Mesendoderm (in vitro differentiated cells): Measurements from ENCODE around the gene CEACAM1.
"Not testable (repeated sequence)": the region's sequence is repeated elsewhere in the genome, so short reads cannot be mapped to it uniquely, and the experiment has no call there.

Experiments used
- DNase-seq: peaks from one replicate; pipeline ENCODE4 v3.0.0; 2013
- H2AK5ac ChIP-seq: 2 replicates; pipeline ENCODE4 v1.6.1; 2013; ENCODE audit warnings: low read length, inconsistent platforms
- H2BK120ac ChIP-seq: 2 replicates; pipeline ENCODE4 v1.6.1; 2013; ENCODE audit warnings: low read depth, mild to moderate bottlenecking, low read length, moderate library complexity, mixed read lengths
- H2BK15ac ChIP-seq: replicated peaks from 2 replicates; pipeline ENCODE4 v1.6.1; 2013; ENCODE audit warnings: low read depth, mild to moderate bottlenecking, moderate library complexity
- H2BK5ac ChIP-seq: 2 replicates; pipeline ENCODE4 v1.6.1; 2013; ENCODE audit warnings: low read length, inconsistent platforms
- H3K18ac ChIP-seq: 2 replicates; pipeline ENCODE4 v1.6.1; 2013; ENCODE audit warnings: mild to moderate bottlenecking, low read length, mixed read lengths
- H3K23ac ChIP-seq: one replicate; pipeline ENCODE4 v1.6.1; 2013; ENCODE audit warnings: low read length
- H3K27ac ChIP-seq: 2 replicates; pipeline ENCODE4 v1.5.1; 2013; ENCODE audit warnings: low read depth, mild to moderate bottlenecking, inconsistent platforms, low read length, moderate library complexity
- H3K27me3 ChIP-seq: 2 replicates; pipeline ENCODE4 v1.6.1; 2013; ENCODE audit warnings: low read length, control low read depth, mild to moderate bottlenecking, inconsistent platforms; ENCODE audit not compliant: insufficient read depth, poor library complexity
- H3K36me3 ChIP-seq: 2 replicates; pipeline ENCODE4 v1.6.1; 2013; ENCODE audit warnings: low read length, inconsistent platforms; ENCODE audit not compliant: control insufficient read depth, insufficient read depth
- H3K4ac ChIP-seq: one replicate; pipeline ENCODE4 v1.6.1; 2013; ENCODE audit warnings: low read depth, mild to moderate bottlenecking, low read length, moderate library complexity
- H3K4me1 ChIP-seq: 2 replicates; pipeline ENCODE4 v1.6.1; 2013; ENCODE audit warnings: low read depth, low read length, inconsistent platforms; ENCODE audit not compliant: control insufficient read depth
- H3K4me2 ChIP-seq: 2 replicates; pipeline ENCODE4 v1.6.1; 2013; ENCODE audit warnings: low read length
- H3K4me3 ChIP-seq: 2 replicates; pipeline ENCODE4 v1.5.1; 2013; ENCODE audit warnings: mild to moderate bottlenecking, low read length
- H3K56ac ChIP-seq: one replicate; pipeline ENCODE4 v1.6.1; 2013; ENCODE audit warnings: low read length
- H3K79me1 ChIP-seq: 2 replicates; pipeline ENCODE4 v1.6.1; 2013; ENCODE audit warnings: low read length, inconsistent platforms
- H3K79me2 ChIP-seq: 2 replicates; pipeline ENCODE4 v1.6.1; 2013; ENCODE audit warnings: mild to moderate bottlenecking, low read length; ENCODE audit not compliant: control insufficient read depth, insufficient read depth
- H3K9ac ChIP-seq: 2 replicates; pipeline ENCODE4 v1.6.1; 2013; ENCODE audit warnings: low read length, inconsistent platforms
- H4K5ac ChIP-seq: one replicate; pipeline ENCODE4 v1.6.1; 2013; ENCODE audit warnings: low read length
- H4K8ac ChIP-seq: one replicate; pipeline ENCODE4 v1.6.1; 2013; ENCODE audit warnings: low read depth, mild to moderate bottlenecking, control low read depth, low read length, moderate library complexity
- WGBS: extraction: QIAGEN DNeasy Blood & Tissue Kit; methylation state at CpG from one replicate; pipeline ENCODE4 v1.1.7; 2013; ENCODE audit warnings: low lambda C conversion rate, missing lambda C conversion rate; ENCODE audit not compliant: insufficient coverage; ENCODE audit errors: extremely low coverage; 5-methylcytosine and 5-hydroxymethylcytosine counted together

CEACAM1 gene

DNA sequence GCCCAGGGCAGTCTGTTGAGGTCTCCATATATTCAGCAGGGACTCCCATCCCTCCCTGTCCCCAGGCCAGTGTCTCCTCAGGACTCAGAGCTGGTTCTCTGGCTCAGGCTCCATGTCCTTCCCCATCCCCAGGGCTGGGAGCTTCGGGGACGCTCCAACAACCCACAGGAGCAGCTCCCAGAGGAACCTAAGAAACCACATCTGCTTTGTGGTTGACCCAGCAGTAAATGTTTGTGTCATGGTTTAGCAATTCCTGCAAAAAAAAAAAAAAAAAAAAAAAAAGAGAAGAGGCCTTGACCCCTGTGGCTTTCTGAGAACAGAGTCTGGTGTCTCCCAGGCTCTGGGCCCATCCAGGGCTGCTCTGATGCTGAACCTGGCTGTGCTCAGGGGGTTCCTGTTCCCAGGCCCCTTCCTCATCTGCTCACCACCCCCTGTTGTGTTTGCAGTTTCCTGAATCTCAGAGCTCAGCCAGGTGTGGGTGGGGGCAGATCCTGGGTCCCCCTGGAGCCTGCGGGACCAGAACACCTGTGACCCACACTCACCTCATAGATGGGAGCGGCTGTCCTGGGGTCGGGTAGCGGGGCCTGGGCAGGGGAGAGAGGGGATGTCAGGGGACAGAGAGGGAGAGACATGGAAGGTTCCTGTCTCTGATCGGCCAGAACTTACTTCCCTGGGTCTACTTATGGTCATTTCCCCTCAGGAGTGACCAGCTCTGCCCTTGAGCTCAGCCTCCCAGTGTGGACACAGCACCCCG, 25.2 kb upstream of the CEACAM1 start:
- Histone ChIP-seq H3K27me3 (no peaks in the 10 kb centered on the region), H4K5ac (no peak overlapping the region), H3K23ac (no peak overlapping the region), H3K56ac (no peak overlapping the region), H2AK5ac (no peak overlapping the region), H3K79me2 (no peaks in the 10 kb centered on the region), H2BK120ac (no peak overlapping the region), H3K4me2 (no peak overlapping the region), H3K36me3 (no peaks in the 10 kb centered on the region), H3K4me1 (no peaks in the 10 kb centered on the region), H4K8ac (no peak overlapping the region), H3K79me1 (no peaks in the 10 kb centered on the region), H3K9ac (no peak overlapping the region), H3K4me3 (no peak overlapping the region), H2BK5ac (no peak overlapping the region), H3K4ac (no peak overlapping the region), H3K27ac (no peak overlapping the region), H2BK15ac (no peak overlapping the region), H3K18ac (no peak overlapping the region)
- DNase-seq = no peak
- no CpG with 5 or more reads among the region's 8 CpGs for WGBS

DNA sequence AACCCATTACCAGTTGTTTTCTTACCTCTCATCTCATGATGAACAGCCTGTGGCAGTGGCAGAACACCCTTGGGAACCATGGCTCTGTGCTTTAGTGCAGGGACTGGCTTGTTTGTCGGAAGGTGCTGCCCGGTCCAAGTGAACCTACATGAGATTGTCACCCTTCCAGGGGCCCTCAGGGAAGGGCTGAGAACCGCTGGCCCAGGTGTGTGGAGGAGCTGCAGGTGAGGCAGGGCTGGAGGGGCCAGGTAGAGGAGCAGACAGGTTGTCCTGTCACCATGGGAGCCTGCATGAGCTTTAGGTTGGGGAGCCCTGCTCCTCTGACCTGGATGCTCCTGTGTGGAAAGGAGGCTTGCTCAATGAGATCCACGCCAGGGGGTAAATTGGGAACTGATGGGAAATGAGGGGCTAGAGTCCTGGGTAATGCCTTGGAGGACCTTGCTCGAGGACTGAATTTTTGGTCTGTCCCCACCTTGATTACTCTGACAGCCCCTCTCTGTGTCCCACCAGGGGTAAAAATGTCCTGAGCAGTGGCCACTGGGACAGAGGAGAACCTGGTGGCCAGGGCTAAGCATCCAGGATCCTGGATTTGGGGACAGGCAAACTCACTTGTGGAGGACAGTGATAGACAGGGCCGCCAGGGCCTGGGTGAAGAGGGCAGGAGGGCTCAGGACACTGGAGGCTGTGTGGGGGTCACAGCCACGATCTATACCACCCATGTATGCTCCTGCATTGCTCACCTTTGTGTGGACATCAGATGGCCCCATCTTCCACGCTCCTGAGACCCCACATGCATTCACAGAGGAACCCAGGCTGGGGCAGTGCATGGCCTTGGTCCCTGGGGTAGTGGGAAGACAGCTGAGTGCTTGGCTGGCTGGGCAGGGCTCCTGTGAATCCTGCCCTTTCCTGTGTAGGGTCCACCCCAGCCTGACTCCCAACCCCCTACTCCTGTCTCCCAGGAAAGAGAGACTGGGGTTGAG, 24.1 kb upstream of the CEACAM1 start:
- no peak overlapping the region for H3K23ac ChIP-seq
- no peak overlapping the region for H3K4me2 ChIP-seq
- no peak overlapping the region for H3K4me3 ChIP-seq
- no peaks in the 10 kb centered on the region for H3K27me3 ChIP-seq
- no peak for DNase-seq
- no peak overlapping the region for H4K5ac ChIP-seq
- no peaks in the 10 kb centered on the region for H3K79me1 ChIP-seq
- no peaks in the 10 kb centered on the region for H3K79me2 ChIP-seq
- H3K18ac ChIP-seq = no peak overlapping the region
- H2BK5ac ChIP-seq = no peak overlapping the region
- no CpG with 5 or more reads among the region's 8 CpGs for whole genome bisulfite sequencing
- no peak overlapping the region for H2BK15ac ChIP-seq
- H3K4me1 ChIP-seq = no peaks in the 10 kb centered on the region
- no peak overlapping the region for H2AK5ac ChIP-seq
- no peak overlapping the region for H3K9ac ChIP-seq
- H3K27ac ChIP-seq = no peak overlapping the region
- no peaks in the 10 kb centered on the region for H3K36me3 ChIP-seq
- no peak overlapping the region for H3K4ac ChIP-seq
- no peak overlapping the region for H3K56ac ChIP-seq
- H2BK120ac ChIP-seq = no peak overlapping the region
- no peak overlapping the region for H4K8ac ChIP-seq

DNA sequence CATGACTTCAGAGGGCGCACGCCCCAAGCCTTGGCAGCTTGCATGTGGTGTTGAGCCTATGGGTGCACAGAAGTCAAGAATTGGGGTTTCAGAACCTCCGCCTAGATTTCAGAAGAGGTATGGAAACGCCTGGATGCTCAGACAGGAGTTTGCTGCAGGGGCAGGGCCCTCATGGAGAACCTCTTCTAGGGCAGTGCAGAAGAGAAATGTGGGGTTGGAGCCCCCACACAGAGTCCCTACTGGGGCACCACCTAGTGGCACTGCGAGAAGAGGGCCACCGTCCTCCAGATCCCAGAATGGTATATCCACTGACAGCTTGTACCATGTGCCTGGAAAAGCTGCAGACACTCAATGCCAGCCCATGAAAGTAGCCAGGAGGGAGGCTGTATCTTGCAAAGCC, 22.2 kb upstream of the CEACAM1 start:
- not testable (repeated sequence) for H4K8ac ChIP-seq, H2AK5ac ChIP-seq, H2BK120ac ChIP-seq, H3K79me2 ChIP-seq, DNase-seq, H3K4ac ChIP-seq, H3K18ac ChIP-seq, H3K4me2 ChIP-seq, H4K5ac ChIP-seq, H3K56ac ChIP-seq, H2BK5ac ChIP-seq, H3K36me3 ChIP-seq, H3K27ac ChIP-seq, H3K4me3 ChIP-seq, H2BK15ac ChIP-seq, H3K9ac ChIP-seq, H3K23ac ChIP-seq, H3K79me1 ChIP-seq, H3K4me1 ChIP-seq, H3K27me3 ChIP-seq
- WGBS = no CpG with 5 or more reads among the region's 6 CpGs

DNA sequence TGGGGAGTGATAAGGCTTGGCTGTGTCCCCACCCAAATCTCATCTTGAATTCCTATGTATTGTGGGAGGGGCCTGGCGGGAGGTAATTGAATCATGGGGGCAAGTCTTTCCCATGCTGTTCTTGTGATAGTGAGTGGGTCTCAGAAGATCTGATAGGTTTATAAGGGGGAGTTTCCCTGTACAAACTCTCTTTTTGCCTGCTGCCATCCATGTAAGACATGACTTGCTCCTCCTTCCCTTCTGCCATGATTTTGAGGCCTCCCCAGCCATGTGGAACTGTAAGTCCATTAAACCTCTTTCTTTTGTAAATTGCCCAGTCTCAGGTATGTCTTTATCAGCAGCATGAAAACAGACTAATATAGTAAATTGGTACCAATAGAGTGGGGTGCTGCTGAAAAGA, 20.8 kb upstream of the CEACAM1 start:
- not testable (repeated sequence) for H3K79me2 ChIP-seq, H4K8ac ChIP-seq, H3K27me3 ChIP-seq, H3K18ac ChIP-seq, H3K23ac ChIP-seq, H2BK5ac ChIP-seq, H2AK5ac ChIP-seq, H2BK15ac ChIP-seq, DNase-seq, H2BK120ac ChIP-seq, H4K5ac ChIP-seq, H3K36me3 ChIP-seq, H3K4ac ChIP-seq, H3K4me1 ChIP-seq, H3K4me2 ChIP-seq, H3K56ac ChIP-seq, H3K4me3 ChIP-seq, H3K27ac ChIP-seq, H3K79me1 ChIP-seq, H3K9ac ChIP-seq
- no CpG with 5 or more reads among the region's 1 CpG for WGBS

DNA sequence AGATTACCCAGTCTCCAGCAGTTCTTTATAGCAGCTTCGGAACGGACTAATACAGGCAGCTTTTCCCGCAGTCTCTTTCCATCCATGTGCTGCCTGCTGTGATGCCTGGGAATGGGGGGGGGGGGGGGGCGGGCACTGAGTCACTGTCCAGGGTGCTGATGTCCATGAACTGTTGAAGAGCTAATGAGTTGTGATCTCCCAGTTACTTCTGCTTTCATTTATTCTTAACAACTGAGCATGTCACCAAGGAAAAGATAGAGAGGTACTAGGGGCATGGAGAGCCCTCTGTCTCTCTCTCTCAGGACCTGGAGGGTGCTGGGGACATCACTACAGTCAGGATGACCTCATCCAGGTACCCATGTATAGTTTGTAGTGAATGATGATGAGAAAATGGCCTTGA, 20.3 kb upstream of the CEACAM1 start:
- no peak overlapping the region for H2BK15ac ChIP-seq
- no peak overlapping the region for H3K4ac ChIP-seq
- H3K9ac ChIP-seq = no peak overlapping the region
- H3K4me3 ChIP-seq = no peak overlapping the region
- H2BK5ac ChIP-seq = no peak overlapping the region
- no peak overlapping the region for H3K27ac ChIP-seq
- H3K79me1 ChIP-seq = no peaks in the 10 kb centered on the region
- H2BK120ac ChIP-seq = no peak overlapping the region
- no peak overlapping the region for H4K5ac ChIP-seq
- H3K27me3 ChIP-seq = no peaks in the 10 kb centered on the region
- H3K56ac ChIP-seq = no peak overlapping the region
- DNase-seq = no peak
- H3K18ac ChIP-seq = no peak overlapping the region
- no peak overlapping the region for H3K4me2 ChIP-seq
- no peaks in the 10 kb centered on the region for H3K36me3 ChIP-seq
- no peak overlapping the region for H4K8ac ChIP-seq
- no peaks in the 10 kb centered on the region for H3K4me1 ChIP-seq
- H2AK5ac ChIP-seq = no peak overlapping the region
- no peak overlapping the region for H3K23ac ChIP-seq
- H3K79me2 ChIP-seq = no peaks in the 10 kb centered on the region
- WGBS = no CpG with 5 or more reads among the region's 4 CpGs
